Measurements from ENCODE around the gene CA12.

Gene CA12

GRCh38 chr15:63401078-63401477, 19.4 kb upstream of the CA12 start:
- H3K4me3 ChIP-seq (replicated peaks; ENCODE audit: insufficient read depth, low read length): no peak overlapping the region
- no peaks in the 10 kb centered on the region for H3K27me3 ChIP-seq (ENCODE audit: insufficient read depth, poor library complexity, severe bottlenecking)
- TF ChIP-seq REST (IDR thresholded peaks at IDR 0.05; ENCODE audit: insufficient replicate concordance, low read depth) (no peak), POLR2AphosphoS5 (IDR thresholded peaks at IDR 0.05; ENCODE audit: low read depth) (no peak), SPI1 (IDR thresholded peaks at IDR 0.05; ENCODE audit: borderline replicate concordance, low read depth) (no peak), CTCF (IDR thresholded peaks at IDR 0.05; ENCODE audit: insufficient read depth, low read length) (no peak), GABPA (IDR thresholded peaks at IDR 0.05; ENCODE audit: low read depth) (no peak)
- no peak overlapping the region for H3K27ac ChIP-seq (replicated peaks)
- DNase-seq (ENCODE audit: low read depth in 1 of 2, low spot score in 1 of 2): no peak

- Histone ChIP-seq H3K27me3 (ENCODE audit: insufficient read depth, poor library complexity, severe bottlenecking) (no peaks in the 10 kb centered on the region), H3K27ac (replicated peaks) (no peak overlapping the region), H3K4me3 (replicated peaks; ENCODE audit: insufficient read depth, low read length) (no peak overlapping the region)
- TF ChIP-seq CTCF (IDR thresholded peaks at IDR 0.05; ENCODE audit: insufficient read depth, low read length) (no peak), SPI1 (IDR thresholded peaks at IDR 0.05; ENCODE audit: borderline replicate concordance, low read depth) (no peak), REST (IDR thresholded peaks at IDR 0.05; ENCODE audit: insufficient replicate concordance, low read depth) (no peak), POLR2AphosphoS5 (IDR thresholded peaks at IDR 0.05; ENCODE audit: low read depth) (no peak), GABPA (IDR thresholded peaks at IDR 0.05; ENCODE audit: low read depth) (no peak)
- no peak for DNase-seq (ENCODE audit: low read depth in 1 of 2, low spot score in 1 of 2)
These were observed 16.8 kb upstream of the CA12 start for GRCh38 chr15:63398456-63398855.

- peak in 1 of 2 experiments; percentile 16 for DNase-seq (ENCODE audit: low read depth in 1 of 2, low spot score in 1 of 2)
- no peak overlapping the region for H3K27ac ChIP-seq (replicated peaks)
- TF ChIP-seq GABPA (IDR thresholded peaks at IDR 0.05; ENCODE audit: low read depth) (no peak), SPI1 (IDR thresholded peaks at IDR 0.05; ENCODE audit: borderline replicate concordance, low read depth) (no peak), REST (IDR thresholded peaks at IDR 0.05; ENCODE audit: insufficient replicate concordance, low read depth) (no peak), CTCF (IDR thresholded peaks at IDR 0.05; ENCODE audit: insufficient read depth, low read length) (no peak), POLR2AphosphoS5 (IDR thresholded peaks at IDR 0.05; ENCODE audit: low read depth) (no peak)
- no peaks in the 10 kb centered on the region for H3K27me3 ChIP-seq (ENCODE audit: insufficient read depth, poor library complexity, severe bottlenecking)
- no peak overlapping the region for H3K4me3 ChIP-seq (replicated peaks; ENCODE audit: insufficient read depth, low read length)
These were observed 14.7 kb upstream of the CA12 start for GRCh38 chr15:63396152-63396928.
